Stimulated activated naive CD8-positive, alpha-beta T cell treated with anti-CD3 and anti-CD28 coated beads, Interleukin-15, amount 100 ng/mL, for 72 hours (primary cell): ENCODE measurements around the gene HUWE1.

ENCODE experiments used
- ATAC-seq: fragments of 150-1000 bp; cut with Tn5 transposase; 2 replicates; pipeline ENCODE4 v1.10.0; 2021; ENCODE audit warnings: mild to moderate bottlenecking, moderate library complexity
- DNase-seq, 2 donors: peaks; one replicate each; pipeline ENCODE4 v3.0.0; 2021 to 2022
- H3K27ac Mint-ChIP-seq, 2 donors: one replicate each; pipeline ENCODE4 v1.8.0; 2022; ENCODE audit warnings: mild to moderate bottlenecking in 2 of 2, mixed read lengths in 2 of 2, moderate library complexity in 2 of 2
- H3K27me3 Mint-ChIP-seq: one replicate; pipeline ENCODE4 v1.8.0; 2022; ENCODE audit warnings: mixed read lengths
- H3K4me1 Mint-ChIP-seq: one replicate; pipeline ENCODE4 v1.8.0; 2022; ENCODE audit warnings: mild to moderate bottlenecking, mixed read lengths
- H3K4me3 Mint-ChIP-seq, 2 donors: one replicate each; pipeline ENCODE4 v1.8.0; 2022; ENCODE audit warnings: mild to moderate bottlenecking in 2 of 2, mixed read lengths in 2 of 2, moderate library complexity in 1 of 2
- H3K9me3 Mint-ChIP-seq, 2 donors: one replicate each; pipeline ENCODE4 v1.8.0; 2022; ENCODE audit warnings: mixed read lengths in 2 of 2

The HUWE1 gene

GRCh38 chrX:53704854-53705253 lies 18.3 kb upstream of the HUWE1 start:
- no peaks in the 10 kb centered on the region for H3K27me3 Mint-ChIP-seq
- DNase-seq: no peak
- no peaks in the 10 kb centered on the region for H3K9me3 Mint-ChIP-seq
- no peak overlapping the region for H3K4me3 Mint-ChIP-seq
- H3K4me1 Mint-ChIP-seq: no peaks in the 10 kb centered on the region
- ATAC-seq: no peak
- peak overlapping the region in 1 of 2 donors; percentile 90 for H3K27ac Mint-ChIP-seq

- no peak for DNase-seq
- no peak overlapping the region for H3K27ac Mint-ChIP-seq
- no peak for ATAC-seq
- no peaks in the 10 kb centered on the region for H3K4me1 Mint-ChIP-seq
- no peak overlapping the region for H3K4me3 Mint-ChIP-seq
- no peaks in the 10 kb centered on the region for H3K9me3 Mint-ChIP-seq
- H3K27me3 Mint-ChIP-seq: no peaks in the 10 kb centered on the region
Measured at GRCh38 chrX:53704294-53704693, 17.8 kb upstream of the HUWE1 start.

GRCh38 chrX:53695946-53696549 lies 9.5 kb upstream of the HUWE1 start:
- Mint-ChIP-seq H3K4me1 (peaks cover 18% of the 10 kb centered on the region), H3K27me3 (no peaks in the 10 kb centered on the region), H3K9me3 (no peaks in the 10 kb centered on the region), H3K27ac (no peak overlapping the region), H3K4me3 (no peak overlapping the region)
- ATAC-seq (no peak), DNase-seq (no peak)

- Mint-ChIP-seq H3K9me3 (no peaks in the 10 kb centered on the region), H3K27me3 (no peaks in the 10 kb centered on the region), H3K27ac (peak overlapping the region in 1 of 2 donors; percentile 62), H3K4me1 (peaks cover 22% of the 10 kb centered on the region), H3K4me3 (no peak overlapping the region)
- DNase-seq (no peak), ATAC-seq (no peak)
Measured at GRCh38 chrX:53694642-53695041, 8.1 kb upstream of the HUWE1 start.

- H3K27ac Mint-ChIP-seq: no peak overlapping the region
- no peak for ATAC-seq
- H3K4me3 Mint-ChIP-seq: no peak overlapping the region
- H3K27me3 Mint-ChIP-seq: no peaks in the 10 kb centered on the region
- H3K4me1 Mint-ChIP-seq: peaks cover 10% of the 10 kb centered on the region
- H3K9me3 Mint-ChIP-seq: no peaks in the 10 kb centered on the region
- no peak for DNase-seq
Measured at GRCh38 chrX:53688300-53688699, 1.8 kb upstream of the HUWE1 start.

GRCh38 chrX:53685711-53686110 lies 808 bp downstream of the HUWE1 start:
- H3K27ac Mint-ChIP-seq: peak overlapping the region; percentile 90 to 98
- no peak for ATAC-seq
- H3K4me3 Mint-ChIP-seq: peak overlapping the region; percentile 88 to 96
- H3K9me3 Mint-ChIP-seq: no peaks in the 10 kb centered on the region
- H3K4me1 Mint-ChIP-seq: peaks cover 28% of the 10 kb centered on the region
- H3K27me3 Mint-ChIP-seq: no peaks in the 10 kb centered on the region
- DNase-seq: no peak

GRCh38 chrX:53684415-53685192 lies 1.9 kb downstream of the HUWE1 start:
- ATAC-seq (peak; percentile 80), DNase-seq (no peak)
- no peaks in the 10 kb centered on the region for H3K9me3 Mint-ChIP-seq
- no peaks in the 10 kb centered on the region for H3K27me3 Mint-ChIP-seq
- peaks cover 37% of the 10 kb centered on the region for H3K4me1 Mint-ChIP-seq
- H3K27ac Mint-ChIP-seq: peak overlapping the region; percentile 98 to 99
- H3K4me3 Mint-ChIP-seq: peak overlapping the region; percentile 88 to 96

- DNase-seq (peak; percentile 87 to 94), ATAC-seq (peak; percentile 83)
- peak overlapping the region; percentile 98 to 99 for H3K27ac Mint-ChIP-seq
- H3K4me1 Mint-ChIP-seq: peaks cover 46% of the 10 kb centered on the region
- no peaks in the 10 kb centered on the region for H3K9me3 Mint-ChIP-seq
- H3K4me3 Mint-ChIP-seq: peak overlapping the region; percentile 88 to 96
- no peaks in the 10 kb centered on the region for H3K27me3 Mint-ChIP-seq
Measured at GRCh38 chrX:53683556-53684414, 2.7 kb downstream of the HUWE1 start.

- Mint-ChIP-seq H3K4me1 (peaks cover 52% of the 10 kb centered on the region), H3K27me3 (no peaks in the 10 kb centered on the region), H3K27ac (peak overlapping the region; percentile 98 to 99), H3K9me3 (no peaks in the 10 kb centered on the region), H3K4me3 (peak overlapping the region; percentile 88 to 96)
- DNase-seq (peak; percentile 26 to 46), ATAC-seq (no peak)
Measured at GRCh38 chrX:53682885-53683555, 3.5 kb downstream of the HUWE1 start.

GRCh38 chrX:53681661-53682060 lies 4.9 kb downstream of the HUWE1 start:
- H3K27me3 Mint-ChIP-seq: no peaks in the 10 kb centered on the region
- DNase-seq (no peak), ATAC-seq (no peak)
- peak overlapping the region; percentile 59 to 88 for H3K27ac Mint-ChIP-seq
- no peaks in the 10 kb centered on the region for H3K9me3 Mint-ChIP-seq
- H3K4me3 Mint-ChIP-seq: peak overlapping the region; percentile 69 to 96
- H3K4me1 Mint-ChIP-seq: peaks cover 58% of the 10 kb centered on the region

GRCh38 chrX:53678667-53679066 lies 7.9 kb downstream of the HUWE1 start:
- no peak for ATAC-seq
- Mint-ChIP-seq H3K27ac (no peak overlapping the region), H3K9me3 (no peaks in the 10 kb centered on the region), H3K4me3 (peak overlapping the region; percentile 22 to 51), H3K27me3 (no peaks in the 10 kb centered on the region), H3K4me1 (peaks cover 62% of the 10 kb centered on the region)
- no peak for DNase-seq

- DNase-seq (no peak), ATAC-seq (no peak)
- H3K27ac Mint-ChIP-seq: no peak overlapping the region
- H3K4me3 Mint-ChIP-seq: no peak overlapping the region
- no peaks in the 10 kb centered on the region for H3K27me3 Mint-ChIP-seq
- H3K4me1 Mint-ChIP-seq: peaks cover 55% of the 10 kb centered on the region
- H3K9me3 Mint-ChIP-seq: no peaks in the 10 kb centered on the region
Measured at GRCh38 chrX:53677286-53677685, 9.2 kb downstream of the HUWE1 start.

GRCh38 chrX:53674581-53674980 lies 11.9 kb downstream of the HUWE1 start:
- no peaks in the 10 kb centered on the region for H3K27me3 Mint-ChIP-seq
- peaks cover 30% of the 10 kb centered on the region for H3K4me1 Mint-ChIP-seq
- no peak for DNase-seq
- ATAC-seq: no peak
- no peaks in the 10 kb centered on the region for H3K9me3 Mint-ChIP-seq
- no peak overlapping the region for H3K4me3 Mint-ChIP-seq
- no peak overlapping the region for H3K27ac Mint-ChIP-seq

GRCh38 chrX:53669258-53669657 lies 17.3 kb downstream of the HUWE1 start:
- peaks cover 14% of the 10 kb centered on the region for H3K4me1 Mint-ChIP-seq
- no peak overlapping the region for H3K27ac Mint-ChIP-seq
- DNase-seq (no peak), ATAC-seq (no peak)
- no peaks in the 10 kb centered on the region for H3K27me3 Mint-ChIP-seq
- H3K9me3 Mint-ChIP-seq: no peaks in the 10 kb centered on the region
- no peak overlapping the region for H3K4me3 Mint-ChIP-seq

GRCh38 chrX:53666171-53666570 lies 20.3 kb downstream of the HUWE1 start:
- no peaks in the 10 kb centered on the region for H3K27me3 Mint-ChIP-seq
- no peak for DNase-seq
- H3K4me1 Mint-ChIP-seq: peaks cover 30% of the 10 kb centered on the region
- H3K9me3 Mint-ChIP-seq: no peaks in the 10 kb centered on the region
- no peak for ATAC-seq
- H3K27ac Mint-ChIP-seq: peak overlapping the region in 1 of 2 donors; percentile 28
- H3K4me3 Mint-ChIP-seq: no peak overlapping the region
